Retinal pigment epithelial cell (primary cell): ENCODE results near the gene MANBA.

Experiments
- DNase-seq: peaks from one replicate; pipeline ENCODE4 v3.0.0-alpha.2; 2010; ENCODE audit warnings: low read depth
- H3K4me3 ChIP-seq: 2 replicates; pipeline ENCODE4 v1.5.1; 2011; ENCODE audit warnings: mild to moderate bottlenecking, low read length, control low read depth, moderate library complexity
- CTCF ChIP-seq: conservative IDR thresholded peaks from 2 replicates; pipeline ENCODE4 v1.5.1; 2011; ENCODE audit warnings: low read depth, low read length, control low read depth, inconsistent platforms

Gene MANBA

GRCh38 chr4:102606846-102607450 lies 153.8 kb downstream of the MANBA start:
- H3K4me3 ChIP-seq: no peak overlapping the region
- TF ChIP-seq CTCF: no peak
- no peak for DNase-seq

GRCh38 chr4:102606261-102606660 lies 154.5 kb downstream of the MANBA start:
- DNase-seq: no peak
- TF ChIP-seq CTCF: no peak
- no peak overlapping the region for H3K4me3 ChIP-seq

- DNase-seq: no peak
- no peak for TF ChIP-seq CTCF
- no peak overlapping the region for H3K4me3 ChIP-seq
Observed at GRCh38 chr4:102604222-102604940, 156.4 kb downstream of the MANBA start.

- H3K4me3 ChIP-seq: no peak overlapping the region
- no peak for DNase-seq
- TF ChIP-seq CTCF: no peak
Observed at GRCh38 chr4:102601586-102602227, 159.1 kb downstream of the MANBA start.

- TF ChIP-seq CTCF: no peak
- no peak overlapping the region for H3K4me3 ChIP-seq
- no peak for DNase-seq
Observed at GRCh38 chr4:102600689-102601088, 160.1 kb downstream of the MANBA start.

- no peak for DNase-seq
- H3K4me3 ChIP-seq: no peak overlapping the region
- no peak for TF ChIP-seq CTCF
Observed at GRCh38 chr4:102599886-102600285, 160.9 kb downstream of the MANBA start.

- no peak for TF ChIP-seq CTCF
- H3K4me3 ChIP-seq: no peak overlapping the region
- no peak for DNase-seq
Observed at GRCh38 chr4:102599455-102599854, 161.3 kb downstream of the MANBA start.
